Measurements from ENCODE around the gene PLEKHJ1.

The PLEKHJ1 gene

DNA sequence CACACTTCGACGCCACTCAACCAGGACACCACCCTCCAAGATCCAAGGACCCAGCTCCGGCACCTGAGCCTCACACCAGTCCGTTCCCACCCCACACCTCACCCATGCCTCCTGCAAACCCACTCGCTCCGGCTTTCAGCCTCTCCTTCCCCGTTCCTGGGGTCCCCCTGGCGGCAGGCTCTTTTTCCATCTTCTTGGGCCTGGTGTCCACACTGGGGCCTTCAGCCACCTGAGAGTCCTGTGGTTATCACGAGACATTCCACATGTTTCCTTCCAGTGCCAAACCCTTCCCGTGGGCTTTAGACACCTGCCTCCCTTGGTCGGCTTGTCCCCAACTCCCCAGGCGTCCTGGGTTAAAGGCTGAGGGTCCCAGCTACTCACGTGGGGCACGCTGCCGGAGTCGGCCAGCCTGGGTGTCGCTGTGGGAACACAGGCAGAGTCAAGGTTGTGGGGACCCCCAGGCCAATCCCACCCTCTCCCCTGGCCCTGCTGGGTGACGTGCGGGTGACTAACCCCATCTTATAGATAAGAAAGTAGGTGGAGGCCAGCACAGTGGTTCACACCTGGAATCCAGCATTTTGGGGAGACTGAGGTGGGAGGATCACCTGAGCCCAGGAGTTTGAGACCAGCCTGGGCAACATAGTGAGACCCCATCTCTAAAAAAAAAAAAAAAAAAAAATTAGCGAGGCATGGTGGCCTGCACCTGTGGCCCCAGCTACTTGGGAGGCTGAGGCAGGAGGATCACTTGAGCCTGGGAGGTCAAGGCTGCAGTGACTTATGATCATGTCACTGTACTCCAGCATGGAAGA lies 18.1 kb upstream of the PLEKHJ1 start:
- Histone ChIP-seq H3K36me3 (ENCODE audit: control insufficient read depth, insufficient read depth, low read length) (no peaks in the 10 kb centered on the region), H3K27ac (ENCODE audit: low read length) (no peak overlapping the region), H3K9me3 (ENCODE audit: control insufficient read depth, insufficient read depth, low read length) (no peaks in the 10 kb centered on the region), H3K4me3 (ENCODE audit: low read length) (peak overlapping the region; percentile 27; the same call in 1 of the 2 replicates), H3K27me3 (ENCODE audit: control insufficient read depth, insufficient read depth, low read length) (peaks cover 29% of the 10 kb centered on the region; the same call in 1 of the 2 replicates), H3K4me1 (ENCODE audit: control insufficient read depth, insufficient read depth, low read length) (peaks cover 11% of the 10 kb centered on the region)
- no CpG with 5 or more reads among the region's 20 CpGs for WGBS (ENCODE audit: insufficient coverage, insufficient read length)
- no peak for DNase-seq (ENCODE audit: low read depth, low spot score)

DNA sequence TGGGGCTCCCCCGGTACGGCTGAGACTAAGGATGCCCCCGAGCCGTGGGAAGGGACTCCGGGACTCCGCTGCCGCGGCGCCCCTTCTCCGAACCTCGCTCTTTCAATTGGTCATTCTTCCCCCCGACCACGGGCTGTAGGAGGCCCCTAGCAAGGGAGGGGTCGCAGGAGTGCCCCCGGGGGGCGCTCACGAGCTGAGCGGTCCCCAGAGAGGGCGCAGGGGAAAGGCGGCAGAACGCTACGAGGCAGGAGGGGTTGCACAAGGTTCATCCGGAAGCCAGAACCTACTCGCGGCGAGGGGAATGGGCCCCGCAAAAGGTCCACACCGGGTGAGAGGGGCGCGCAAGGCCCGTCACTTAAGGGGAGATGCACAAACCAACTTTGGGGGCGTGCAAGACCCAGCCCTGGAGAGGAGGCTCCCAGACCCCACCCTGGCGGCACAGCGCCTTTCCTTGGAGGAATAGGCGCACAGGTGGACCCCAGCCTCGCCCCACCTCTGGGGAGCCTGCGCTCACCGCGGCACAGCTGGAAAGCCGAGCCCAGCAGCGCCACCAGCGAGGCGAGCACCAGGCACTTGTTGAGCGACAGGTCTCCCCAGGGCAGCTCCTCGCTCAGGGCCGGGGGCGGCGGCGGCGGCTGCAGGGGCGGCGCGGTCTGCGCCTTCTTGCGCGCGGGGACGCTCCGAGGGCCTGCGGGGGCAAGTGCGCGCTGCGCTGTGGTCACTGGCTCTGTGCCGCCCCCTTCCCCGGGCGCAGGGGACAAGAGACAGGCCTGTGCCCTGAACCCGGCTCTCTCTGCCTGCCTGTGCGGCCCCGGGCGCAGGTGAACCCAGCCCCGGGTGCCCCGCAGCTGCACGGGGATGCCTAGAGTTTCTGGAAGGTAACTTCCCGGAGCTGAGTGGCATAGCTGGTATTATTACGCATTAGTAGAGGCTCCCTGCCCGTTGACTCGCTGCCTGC lies 17.3 kb upstream of the PLEKHJ1 start:
- DNase-seq (ENCODE audit: low read depth, low spot score), result no peak
- WGBS (ENCODE audit: insufficient coverage, insufficient read length), result no CpG with 5 or more reads among the region's 77 CpGs

DNA sequence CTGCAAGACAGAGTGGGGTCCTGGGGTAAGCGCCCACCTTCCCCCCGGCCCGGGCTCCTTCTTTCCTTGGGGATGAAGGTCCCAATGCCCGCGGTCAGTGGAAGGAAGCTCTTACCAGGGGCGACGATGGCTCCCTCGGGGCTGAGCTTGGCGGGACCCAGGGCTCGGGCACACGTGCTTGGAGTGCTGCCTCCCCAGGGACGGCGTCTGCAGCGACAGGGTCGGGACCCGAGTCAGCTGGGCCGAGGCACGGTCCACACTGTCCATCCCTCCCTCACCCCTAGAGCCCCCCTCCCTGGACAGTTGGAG lies 16.6 kb upstream of the PLEKHJ1 start:
- no CpG with 5 or more reads among the region's 18 CpGs for WGBS (ENCODE audit: insufficient coverage, insufficient read length)
- Histone ChIP-seq H3K27ac (ENCODE audit: low read length) (no peak overlapping the region), H3K27me3 (ENCODE audit: control insufficient read depth, insufficient read depth, low read length) (peaks cover 29% of the 10 kb centered on the region; the same call in 1 of the 2 replicates), H3K4me1 (ENCODE audit: control insufficient read depth, insufficient read depth, low read length) (peaks cover 11% of the 10 kb centered on the region), H3K9me3 (ENCODE audit: control insufficient read depth, insufficient read depth, low read length) (no peaks in the 10 kb centered on the region), H3K36me3 (ENCODE audit: control insufficient read depth, insufficient read depth, low read length) (no peaks in the 10 kb centered on the region), H3K4me3 (ENCODE audit: low read length) (no peak overlapping the region; the same call in 1 of the 2 replicates)
- no peak for DNase-seq (ENCODE audit: low read depth, low spot score)

More for the DNA sequence above, 17.3 kb upstream of the PLEKHJ1 start:
- H3K36me3 ChIP-seq (ENCODE audit: control insufficient read depth, insufficient read depth, low read length), result no peaks in the 10 kb centered on the region
- H3K4me1 ChIP-seq (ENCODE audit: control insufficient read depth, insufficient read depth, low read length), result peaks cover 11% of the 10 kb centered on the region
- H3K27ac ChIP-seq (ENCODE audit: low read length), result no peak overlapping the region
- H3K4me3 ChIP-seq (ENCODE audit: low read length), result peak overlapping the region; percentile 27; the same call in 1 of the 2 replicates
- H3K27me3 ChIP-seq (ENCODE audit: control insufficient read depth, insufficient read depth, low read length), result peaks cover 29% of the 10 kb centered on the region; the same call in 1 of the 2 replicates
- H3K9me3 ChIP-seq (ENCODE audit: control insufficient read depth, insufficient read depth, low read length), result no peaks in the 10 kb centered on the region

DNA sequence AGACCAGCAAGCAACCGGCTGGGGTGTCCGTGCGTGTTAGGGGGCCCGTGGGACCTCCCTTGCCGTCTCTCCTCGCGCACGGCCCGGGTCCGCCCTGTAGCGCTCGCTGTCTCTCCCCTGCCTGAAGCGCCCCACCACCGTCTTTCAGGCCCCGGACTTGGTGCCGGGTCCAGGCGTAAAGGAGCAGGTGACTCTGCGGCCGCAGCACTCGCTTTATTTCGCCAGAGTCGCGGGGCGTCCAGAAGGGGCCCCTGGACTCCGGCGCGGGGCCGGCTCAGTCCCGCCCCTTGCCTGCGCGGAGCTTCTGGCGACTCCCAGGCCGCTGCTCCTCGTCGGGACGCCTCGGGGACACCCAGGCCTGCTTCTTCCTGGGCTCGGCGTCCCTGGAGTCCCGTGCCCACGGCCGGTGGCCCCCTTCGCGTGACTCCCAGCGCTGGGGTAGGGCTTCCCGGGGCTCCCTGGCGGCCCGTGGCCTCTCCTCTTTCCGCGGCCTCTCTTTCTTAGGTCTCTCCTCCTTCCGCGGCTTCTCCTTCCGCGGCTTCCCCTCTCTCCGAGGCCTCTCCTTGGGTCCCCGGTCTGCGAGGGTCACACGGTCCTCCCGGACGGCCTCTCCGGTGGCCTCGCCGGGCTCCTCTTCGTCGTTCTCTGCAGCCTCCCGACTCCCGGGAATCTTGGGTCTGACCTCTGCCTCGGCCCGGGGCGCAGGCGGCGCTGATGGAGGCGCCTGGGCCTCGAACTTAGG lies 16.1 kb upstream of the PLEKHJ1 start:
- Histone ChIP-seq H3K4me3 (ENCODE audit: low read length) (no peak overlapping the region), H3K9me3 (ENCODE audit: control insufficient read depth, insufficient read depth, low read length) (no peaks in the 10 kb centered on the region), H3K36me3 (ENCODE audit: control insufficient read depth, insufficient read depth, low read length) (0 out of 2 replicates have a peak, but pooled peaks cover 4% of the 10 kb centered on the region), H3K4me1 (ENCODE audit: control insufficient read depth, insufficient read depth, low read length) (peaks cover 11% of the 10 kb centered on the region), H3K27me3 (ENCODE audit: control insufficient read depth, insufficient read depth, low read length) (peaks cover 29% of the 10 kb centered on the region; the same call in 1 of the 2 replicates), H3K27ac (ENCODE audit: low read length) (no peak overlapping the region)
- no peak for DNase-seq (ENCODE audit: low read depth, low spot score)
- no CpG with 5 or more reads among the region's 74 CpGs for WGBS (ENCODE audit: insufficient coverage, insufficient read length)

DNA sequence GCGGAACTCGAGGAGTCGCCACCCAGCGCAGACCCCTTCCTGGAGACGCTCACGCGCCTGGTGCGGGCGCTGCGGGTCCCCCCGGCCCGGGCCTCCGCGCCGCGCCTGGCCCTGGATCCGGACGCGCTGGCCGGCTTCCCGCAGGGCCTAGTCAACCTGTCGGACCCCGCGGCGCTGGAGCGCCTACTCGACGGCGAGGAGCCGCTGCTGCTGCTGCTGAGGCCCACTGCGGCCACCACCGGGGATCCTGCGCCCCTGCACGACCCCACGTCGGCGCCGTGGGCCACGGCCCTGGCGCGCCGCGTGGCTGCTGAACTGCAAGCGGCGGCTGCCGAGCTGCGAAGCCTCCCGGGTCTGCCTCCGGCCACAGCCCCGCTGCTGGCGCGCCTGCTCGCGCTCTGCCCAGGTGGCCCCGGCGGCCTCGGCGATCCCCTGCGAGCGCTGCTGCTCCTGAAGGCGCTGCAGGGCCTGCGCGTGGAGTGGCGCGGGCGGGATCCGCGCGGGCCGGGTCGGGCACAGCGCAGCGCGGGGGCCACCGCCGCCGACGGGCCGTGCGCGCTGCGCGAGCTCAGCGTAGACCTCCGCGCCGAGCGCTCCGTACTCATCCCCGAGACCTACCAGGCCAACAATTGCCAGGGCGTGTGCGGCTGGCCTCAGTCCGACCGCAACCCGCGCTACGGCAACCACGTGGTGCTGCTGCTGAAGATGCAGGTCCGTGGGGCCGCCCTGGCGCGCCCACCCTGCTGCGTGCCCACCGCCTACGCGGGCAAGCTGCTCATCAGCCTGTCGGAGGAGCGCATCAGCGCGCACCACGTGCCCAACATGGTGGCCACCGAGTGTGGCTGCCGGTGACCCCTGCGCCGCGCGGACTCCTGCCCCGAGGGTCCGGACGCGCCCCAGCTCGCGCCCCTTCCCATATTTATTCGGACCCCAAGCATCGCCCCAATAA lies 15.3 kb upstream of the PLEKHJ1 start:
- no CpG with 5 or more reads among the region's 125 CpGs for WGBS (ENCODE audit: insufficient coverage, insufficient read length)
- H3K4me1 ChIP-seq (ENCODE audit: control insufficient read depth, insufficient read depth, low read length), result peaks cover 11% of the 10 kb centered on the region
- no peak for DNase-seq (ENCODE audit: low read depth, low spot score)

DNA sequence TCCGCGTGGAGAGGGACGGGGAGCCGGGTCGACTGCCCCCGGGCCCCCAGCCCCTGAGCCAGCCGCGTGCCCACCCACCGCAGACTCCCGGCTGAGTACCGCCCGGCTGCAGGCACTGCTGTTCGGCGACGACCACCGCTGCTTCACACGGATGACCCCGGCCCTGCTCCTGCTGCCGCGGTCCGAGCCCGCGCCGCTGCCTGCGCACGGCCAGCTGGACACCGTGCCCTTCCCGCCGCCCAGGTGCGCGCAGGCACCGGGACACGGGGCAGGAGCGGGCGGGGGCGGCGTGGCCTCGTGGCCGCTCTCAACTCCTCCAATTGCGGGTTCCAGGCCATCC lies 14.6 kb upstream of the PLEKHJ1 start:
- peaks cover 16% of the 10 kb centered on the region for H3K36me3 ChIP-seq (ENCODE audit: control insufficient read depth, insufficient read depth, low read length)
- peaks cover 11% of the 10 kb centered on the region for H3K4me1 ChIP-seq (ENCODE audit: control insufficient read depth, insufficient read depth, low read length)
- no peaks in the 10 kb centered on the region for H3K9me3 ChIP-seq (ENCODE audit: control insufficient read depth, insufficient read depth, low read length)
- WGBS (ENCODE audit: insufficient coverage, insufficient read length), result no CpG with 5 or more reads among the region's 40 CpGs
- DNase-seq (ENCODE audit: low read depth, low spot score), result no peak
- peaks cover 29% of the 10 kb centered on the region; the same call in 1 of the 2 replicates for H3K27me3 ChIP-seq (ENCODE audit: control insufficient read depth, insufficient read depth, low read length)
- no peak overlapping the region for H3K4me3 ChIP-seq (ENCODE audit: low read length)
- H3K27ac ChIP-seq (ENCODE audit: low read length), result no peak overlapping the region

More for the DNA sequence above, 15.3 kb upstream of the PLEKHJ1 start:
- H3K27ac ChIP-seq (ENCODE audit: low read length), result no peak overlapping the region
- H3K36me3 ChIP-seq (ENCODE audit: control insufficient read depth, insufficient read depth, low read length), result peaks cover 12% of the 10 kb centered on the region; the same call in 1 of the 2 replicates
- peaks cover 29% of the 10 kb centered on the region; the same call in 1 of the 2 replicates for H3K27me3 ChIP-seq (ENCODE audit: control insufficient read depth, insufficient read depth, low read length)
- peak overlapping the region; percentile 1; the same call in 1 of the 2 replicates for H3K4me3 ChIP-seq (ENCODE audit: low read length)
- no peaks in the 10 kb centered on the region for H3K9me3 ChIP-seq (ENCODE audit: control insufficient read depth, insufficient read depth, low read length)

DNA sequence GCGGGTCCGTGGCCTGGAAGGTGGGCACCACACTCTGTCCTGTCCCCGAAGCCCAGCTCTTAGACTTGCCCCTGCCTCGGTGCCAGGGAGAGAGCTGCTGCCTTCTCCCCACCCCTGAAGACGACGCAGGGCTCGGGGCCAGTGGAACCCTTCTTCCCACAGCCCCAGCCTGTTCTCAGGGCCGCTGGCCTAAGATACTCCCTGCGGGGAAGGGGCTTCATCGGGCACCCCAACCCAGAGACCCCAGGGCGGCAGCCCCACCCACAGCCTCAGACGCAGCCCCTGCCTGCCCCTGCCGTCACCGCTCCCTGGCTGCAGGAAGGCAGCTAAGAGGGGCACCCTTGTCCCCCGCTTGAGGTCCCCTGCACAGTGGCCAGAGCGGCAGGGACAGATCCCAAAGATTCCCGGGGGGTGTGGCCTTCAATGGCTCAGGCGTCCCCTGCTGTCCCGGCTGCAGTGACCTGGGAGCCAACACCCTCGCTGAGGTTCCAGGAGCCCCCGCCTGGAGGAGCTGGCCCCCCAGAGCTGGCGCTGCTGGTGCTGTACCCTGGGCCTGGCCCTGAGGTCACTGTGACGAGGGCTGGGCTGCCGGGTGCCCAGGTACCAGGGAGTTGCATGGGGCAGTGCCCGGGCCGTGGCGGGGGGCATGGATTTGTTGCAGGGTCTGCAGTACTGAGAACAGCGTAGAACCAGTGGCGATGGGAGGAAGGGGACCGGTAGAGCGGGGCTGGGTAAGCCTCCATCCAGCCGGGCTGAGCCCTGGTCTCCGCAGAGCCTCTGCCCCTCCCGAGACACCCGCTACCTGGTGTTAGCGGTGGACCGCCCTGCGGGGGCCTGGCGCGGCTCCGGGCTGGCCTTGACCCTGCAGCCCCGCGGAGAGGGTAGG lies 14.0 kb upstream of the PLEKHJ1 start:
- peaks cover 22% of the 10 kb centered on the region for H3K36me3 ChIP-seq (ENCODE audit: control insufficient read depth, insufficient read depth, low read length)

DNA sequence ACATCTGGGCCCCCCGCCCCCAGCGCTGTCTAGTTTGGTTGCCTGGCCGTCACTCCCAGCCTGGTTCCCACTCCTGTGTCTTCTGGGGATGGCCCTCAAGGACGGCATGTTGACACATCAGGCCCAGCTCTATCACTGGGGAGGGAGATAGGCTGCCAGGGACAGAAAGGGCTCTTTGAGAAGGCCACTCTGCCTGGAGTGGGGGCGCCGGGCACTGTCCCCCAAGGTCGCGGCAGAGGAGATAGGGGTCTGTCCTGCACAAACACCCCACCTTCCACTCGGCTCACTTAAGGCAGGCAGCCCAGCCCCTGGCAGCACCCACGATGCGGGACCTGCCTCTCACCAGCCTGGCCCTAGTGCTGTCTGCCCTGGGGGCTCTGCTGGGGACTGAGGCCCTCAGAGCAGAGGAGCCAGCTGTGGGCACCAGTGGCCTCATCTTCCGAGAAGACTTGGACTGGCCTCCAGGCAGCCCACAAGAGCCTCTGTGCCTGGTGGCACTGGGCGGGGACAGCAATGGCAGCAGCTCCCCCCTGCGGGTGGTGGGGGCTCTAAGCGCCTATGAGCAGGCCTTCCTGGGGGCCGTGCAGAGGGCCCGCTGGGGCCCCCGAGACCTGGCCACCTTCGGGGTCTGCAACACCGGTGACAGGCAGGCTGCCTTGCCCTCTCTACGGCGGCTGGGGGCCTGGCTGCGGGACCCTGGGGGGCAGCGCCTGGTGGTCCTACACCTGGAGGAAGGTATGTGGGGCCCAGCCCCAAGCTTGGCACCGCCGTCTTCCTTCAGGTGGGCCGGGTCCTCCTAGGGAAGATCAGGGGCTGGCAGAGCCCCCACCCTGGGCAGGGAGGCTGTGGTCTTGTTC lies 13.1 kb upstream of the PLEKHJ1 start, which contains the start of gene AMH:
TSS of gene AMH (plus strand) at position 314 of the 857 bp plus-strand sequence. CDS start at position 324, 10 bp downstream.
- Histone ChIP-seq H3K27ac (ENCODE audit: low read length) (no peak within 1 kb of the TSS), H3K4me3 (ENCODE audit: low read length) (no peak within 1 kb of the TSS), H3K27me3 (ENCODE audit: control insufficient read depth, insufficient read depth, low read length) (peaks cover 28% of the 10 kb centered on the region; the same call in 1 of the 2 replicates), H3K9me3 (ENCODE audit: control insufficient read depth, insufficient read depth, low read length) (no peaks in the 10 kb centered on the region), H3K36me3 (ENCODE audit: control insufficient read depth, insufficient read depth, low read length) (peaks cover 29% of the 10 kb centered on the region), H3K4me1 (ENCODE audit: control insufficient read depth, insufficient read depth, low read length) (peaks cover 10% of the 10 kb centered on the region)
- WGBS (ENCODE audit: insufficient coverage, insufficient read length), result no CpG with 5 or more reads among the region's 27 CpGs
- DNase-seq (ENCODE audit: low read depth, low spot score), result no peak

More for the DNA sequence above, 14.0 kb upstream of the PLEKHJ1 start:
- no CpG with 5 or more reads among the region's 43 CpGs for WGBS (ENCODE audit: insufficient coverage, insufficient read length)
- peaks cover 11% of the 10 kb centered on the region for H3K4me1 ChIP-seq (ENCODE audit: control insufficient read depth, insufficient read depth, low read length)
- DNase-seq (ENCODE audit: low read depth, low spot score), result no peak
- H3K9me3 ChIP-seq (ENCODE audit: control insufficient read depth, insufficient read depth, low read length), result no peaks in the 10 kb centered on the region
- no peak overlapping the region for H3K27ac ChIP-seq (ENCODE audit: low read length)
- peaks cover 29% of the 10 kb centered on the region; the same call in 1 of the 2 replicates for H3K27me3 ChIP-seq (ENCODE audit: control insufficient read depth, insufficient read depth, low read length)
- no peak overlapping the region for H3K4me3 ChIP-seq (ENCODE audit: low read length)

All from iPS DF 6.9 (cell line).